Hepatocyte (in vitro differentiated cells): ENCODE measurements around the gene CLDN19. TPM values are rescaled to one million over a fixed set of nuclear protein-coding genes. Genes with fewer than 3 reads are reported as not detected.
A peak's percentile ranks its signal among the peaks of the same experiment; 100 is the strongest.

Source experiments
- DNase-seq: peaks from one replicate; pipeline ENCODE4 v3.0.0-alpha.2; 2016; ENCODE audit warnings: low spot score
- H2AFZ ChIP-seq: fragments of 200-600 bp; sonication (generic); 2 replicates; pipeline ENCODE4 v1.6.0; 2016; ENCODE audit warnings: antibody characterized with exemption, mild to moderate bottlenecking
- H3K27ac ChIP-seq: fragments of 200-600 bp; sonication (generic); 2 replicates; pipeline ENCODE4 v1.5.1; 2016; ENCODE audit warnings: mild to moderate bottlenecking
- H3K27me3 ChIP-seq: fragments of 200-600 bp; sonication (generic); 2 replicates; pipeline ENCODE4 v1.6.1; 2016
- H3K36me3 ChIP-seq: fragments of 200-600 bp; sonication (generic); replicated peaks from 2 replicates; pipeline ENCODE4 v1.5.1; 2016; ENCODE audit warnings: low read depth; ENCODE audit not compliant: insufficient read depth
- H3K4me1 ChIP-seq: fragments of 200-600 bp; sonication (generic); 2 replicates; pipeline ENCODE4 v1.5.1; 2016; ENCODE audit warnings: mild to moderate bottlenecking, moderate library complexity; ENCODE audit not compliant: insufficient read depth
- H3K4me2 ChIP-seq: fragments of 200-600 bp; sonication (generic); 2 replicates; pipeline ENCODE4 v1.6.0; 2016
- H3K4me3 ChIP-seq: fragments of 200-600 bp; sonication (generic); 2 replicates; pipeline ENCODE4 v1.5.1; 2016; ENCODE audit warnings: mild to moderate bottlenecking
- H3K79me2 ChIP-seq: fragments of 200-600 bp; sonication (generic); 2 replicates; pipeline ENCODE4 v1.6.0; 2017; ENCODE audit warnings: mild to moderate bottlenecking
- H3K9me2 ChIP-seq: fragments of 200-600 bp; sonication (generic); replicated peaks from 2 replicates; pipeline ENCODE4 v1.6.0; 2017; ENCODE audit warnings: mild to moderate bottlenecking; ENCODE audit not compliant: insufficient read depth
- H3K9me3 ChIP-seq: fragments of 200-600 bp; sonication (generic); 2 replicates; pipeline ENCODE4 v1.5.1; 2016; ENCODE audit warnings: low read depth, mild to moderate bottlenecking
- H4K20me1 ChIP-seq: fragments of 200-600 bp; sonication (generic); 2 replicates; pipeline ENCODE4 v1.6.0; 2016; ENCODE audit warnings: mild to moderate bottlenecking; ENCODE audit not compliant: insufficient read depth, poor library complexity, severe bottlenecking
- EZH2 ChIP-seq: fragments of 200-600 bp; sonication (generic); IDR thresholded peaks from 2 replicates; pipeline ENCODE4 v1.6.1; 2016; ENCODE audit warnings: antibody characterized with exemption, mild to moderate bottlenecking, borderline replicate concordance
- EZH2phosphoT487 ChIP-seq: fragments of 200-600 bp; sonication (generic); IDR thresholded peaks from one replicate; pipeline ENCODE4 v1.6.1; 2018; ENCODE audit warnings: antibody characterized with exemption, mild to moderate bottlenecking, low read depth, moderate library complexity; ENCODE audit not compliant: unreplicated experiment, severe bottlenecking
- whole genome bisulfite sequencing: methylation state at CpG from one replicate; pipeline ENCODE4 v1.1.6; 2016; ENCODE audit warnings: low lambda C conversion rate; ENCODE audit errors: missing lambda C conversion rate; 5-methylcytosine and 5-hydroxymethylcytosine counted together
- polyA plus RNA-seq: library from polyadenylated mRNA; unstranded; fragments of >200 nt; fragmentation: Nextera tagmentation; extraction: Ambion mirVana; gene quantifications from 2 replicates; pipeline ENCODE4 v1.2.1, GENCODE V29; 2016
- total RNA-seq: library from RNA; depleted of rRNA; stranded (reverse); fragments of >200 nt; gene quantifications from 2 replicates; pipeline ENCODE4 v1.2.3, GENCODE V29; 2014
- TF ChIP-seq, protein P1 (sequence below): fragments of 200-600 bp; sonication (generic); IDR thresholded peaks from 2 replicates; pipeline ENCODE4 v1.5.1; 2016; ENCODE audit warnings: antibody characterized with exemption, mild to moderate bottlenecking; ENCODE audit not compliant: poor library complexity

CLDN19 gene
- total and polyA plus RNA-seq, 2 experiments from 2014 or later: 4.5 to 6.9 TPM

DNA sequence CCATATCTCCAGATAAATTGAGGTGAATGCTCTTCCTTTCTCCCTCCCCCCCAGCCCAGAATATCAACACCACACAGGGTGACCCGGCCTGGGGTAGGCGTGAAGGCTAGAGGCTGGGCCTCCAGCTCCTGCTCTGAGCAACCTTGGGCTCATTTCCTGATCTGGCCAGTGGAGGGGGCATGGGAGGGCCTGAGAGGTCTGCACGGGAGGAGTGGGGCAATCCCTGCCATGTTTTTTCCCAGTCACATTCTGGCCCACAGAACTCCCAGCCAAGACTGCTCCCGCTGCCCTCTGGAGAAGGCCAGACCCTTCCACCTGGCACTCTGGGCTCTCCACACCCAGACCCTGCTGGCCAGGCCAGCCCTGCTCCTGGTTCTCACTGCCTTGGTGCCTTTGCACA, 3.9 kb downstream of the CLDN19 start:
- H3K27ac ChIP-seq: no peak overlapping the region
- peak; percentile 35 for DNase-seq
- H2AFZ ChIP-seq: no peak overlapping the region
- H3K4me1 ChIP-seq: peaks cover 32% of the 10 kb centered on the region
- no peaks in the 10 kb centered on the region for H3K36me3 ChIP-seq
- TF ChIP-seq EZH2: no peak
- no peaks in the 10 kb centered on the region for H3K9me2 ChIP-seq
- no peaks in the 10 kb centered on the region for H3K9me3 ChIP-seq
- no peak overlapping the region for H3K4me3 ChIP-seq
- H3K27me3 ChIP-seq: no peaks in the 10 kb centered on the region
- H3K4me2 ChIP-seq: no peak overlapping the region
- H3K79me2 ChIP-seq: no peaks in the 10 kb centered on the region
- no peaks in the 10 kb centered on the region for H4K20me1 ChIP-seq
- WGBS: 67% methylated on average over 3 of the region's 4 CpGs

DNA sequence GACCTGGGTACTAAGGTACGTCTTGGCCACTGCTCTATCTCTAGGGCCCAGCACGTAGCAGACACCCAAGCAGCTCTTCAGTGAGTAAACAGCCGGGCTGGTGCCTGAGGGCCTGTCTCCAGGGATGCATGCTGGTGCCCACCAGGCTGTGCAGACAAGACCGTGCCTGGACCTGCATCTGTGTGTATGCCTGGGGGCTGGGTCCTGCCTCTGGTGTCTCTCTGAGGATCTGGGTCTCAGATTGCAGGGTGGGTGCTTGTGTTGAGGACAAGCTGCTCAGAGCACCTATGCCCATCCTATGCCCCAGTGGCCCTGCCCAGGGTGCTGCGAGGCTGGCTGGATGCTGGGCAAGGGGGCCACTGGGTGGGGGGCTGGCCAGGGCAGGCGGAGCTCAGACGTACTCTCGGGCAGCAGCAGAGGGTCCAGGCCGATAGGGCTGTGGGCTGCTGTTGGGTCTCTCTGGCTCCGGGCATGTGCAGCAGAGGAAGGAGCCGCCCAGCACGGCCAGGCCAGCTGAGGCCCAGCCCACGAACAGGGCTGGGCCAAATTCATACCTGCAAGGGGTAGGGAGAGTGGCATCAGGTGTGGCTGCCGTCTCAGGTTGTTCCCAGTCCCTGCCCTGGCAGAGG, 4.4 kb downstream of the CLDN19 start:
- Histone ChIP-seq H3K27ac (no peak overlapping the region), H3K27me3 (no peaks in the 10 kb centered on the region), H3K4me2 (no peak overlapping the region), H3K4me1 (peaks cover 29% of the 10 kb centered on the region), H4K20me1 (no peaks in the 10 kb centered on the region), H3K79me2 (no peaks in the 10 kb centered on the region), H3K36me3 (no peaks in the 10 kb centered on the region), H3K4me3 (no peak overlapping the region), H3K9me2 (no peaks in the 10 kb centered on the region), H3K9me3 (no peaks in the 10 kb centered on the region), H2AFZ (no peak overlapping the region)
- 89% methylated on average over 12 of the region's 14 CpGs for WGBS
- no peak for DNase-seq
- TF ChIP-seq EZH2phosphoT487 (no peak), EZH2 (no peak)
- TF ChIP-seq, protein P1, sequence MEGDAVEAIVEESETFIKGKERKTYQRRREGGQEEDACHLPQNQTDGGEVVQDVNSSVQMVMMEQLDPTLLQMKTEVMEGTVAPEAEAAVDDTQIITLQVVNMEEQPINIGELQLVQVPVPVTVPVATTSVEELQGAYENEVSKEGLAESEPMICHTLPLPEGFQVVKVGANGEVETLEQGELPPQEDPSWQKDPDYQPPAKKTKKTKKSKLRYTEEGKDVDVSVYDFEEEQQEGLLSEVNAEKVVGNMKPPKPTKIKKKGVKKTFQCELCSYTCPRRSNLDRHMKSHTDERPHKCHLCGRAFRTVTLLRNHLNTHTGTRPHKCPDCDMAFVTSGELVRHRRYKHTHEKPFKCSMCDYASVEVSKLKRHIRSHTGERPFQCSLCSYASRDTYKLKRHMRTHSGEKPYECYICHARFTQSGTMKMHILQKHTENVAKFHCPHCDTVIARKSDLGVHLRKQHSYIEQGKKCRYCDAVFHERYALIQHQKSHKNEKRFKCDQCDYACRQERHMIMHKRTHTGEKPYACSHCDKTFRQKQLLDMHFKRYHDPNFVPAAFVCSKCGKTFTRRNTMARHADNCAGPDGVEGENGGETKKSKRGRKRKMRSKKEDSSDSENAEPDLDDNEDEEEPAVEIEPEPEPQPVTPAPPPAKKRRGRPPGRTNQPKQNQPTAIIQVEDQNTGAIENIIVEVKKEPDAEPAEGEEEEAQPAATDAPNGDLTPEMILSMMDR: no peak

DNA sequence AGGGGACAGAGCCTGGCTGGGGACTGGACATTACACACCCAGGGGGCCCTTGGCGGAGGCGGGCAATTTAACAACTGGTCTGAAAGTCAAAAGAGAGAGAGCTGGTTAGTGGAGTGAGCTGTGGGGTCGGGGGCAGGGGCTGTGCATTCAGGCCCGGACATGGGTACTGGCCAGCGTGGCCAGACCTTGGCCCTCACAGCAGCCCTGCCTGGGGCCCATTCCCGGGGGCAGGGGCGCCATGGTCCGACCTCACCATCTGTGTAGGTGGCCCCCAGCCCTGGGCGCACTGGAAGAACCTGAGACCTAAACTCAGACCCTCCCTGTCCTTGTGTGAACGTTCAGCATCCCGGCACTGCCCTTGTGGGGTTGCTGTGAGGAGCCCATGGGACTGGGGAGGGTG, 5.0 kb downstream of the CLDN19 start:
- Histone ChIP-seq H3K27ac (no peak overlapping the region), H3K4me1 (peaks cover 24% of the 10 kb centered on the region), H3K4me2 (no peak overlapping the region), H4K20me1 (no peaks in the 10 kb centered on the region), H3K4me3 (no peak overlapping the region), H3K27me3 (no peaks in the 10 kb centered on the region), H3K36me3 (no peaks in the 10 kb centered on the region), H2AFZ (no peak overlapping the region), H3K9me3 (no peaks in the 10 kb centered on the region), H3K9me2 (no peaks in the 10 kb centered on the region), H3K79me2 (no peaks in the 10 kb centered on the region)
- no peak for DNase-seq
- WGBS: 89% methylated on average over 11 of the region's 11 CpGs
- no peak for TF ChIP-seq EZH2

DNA sequence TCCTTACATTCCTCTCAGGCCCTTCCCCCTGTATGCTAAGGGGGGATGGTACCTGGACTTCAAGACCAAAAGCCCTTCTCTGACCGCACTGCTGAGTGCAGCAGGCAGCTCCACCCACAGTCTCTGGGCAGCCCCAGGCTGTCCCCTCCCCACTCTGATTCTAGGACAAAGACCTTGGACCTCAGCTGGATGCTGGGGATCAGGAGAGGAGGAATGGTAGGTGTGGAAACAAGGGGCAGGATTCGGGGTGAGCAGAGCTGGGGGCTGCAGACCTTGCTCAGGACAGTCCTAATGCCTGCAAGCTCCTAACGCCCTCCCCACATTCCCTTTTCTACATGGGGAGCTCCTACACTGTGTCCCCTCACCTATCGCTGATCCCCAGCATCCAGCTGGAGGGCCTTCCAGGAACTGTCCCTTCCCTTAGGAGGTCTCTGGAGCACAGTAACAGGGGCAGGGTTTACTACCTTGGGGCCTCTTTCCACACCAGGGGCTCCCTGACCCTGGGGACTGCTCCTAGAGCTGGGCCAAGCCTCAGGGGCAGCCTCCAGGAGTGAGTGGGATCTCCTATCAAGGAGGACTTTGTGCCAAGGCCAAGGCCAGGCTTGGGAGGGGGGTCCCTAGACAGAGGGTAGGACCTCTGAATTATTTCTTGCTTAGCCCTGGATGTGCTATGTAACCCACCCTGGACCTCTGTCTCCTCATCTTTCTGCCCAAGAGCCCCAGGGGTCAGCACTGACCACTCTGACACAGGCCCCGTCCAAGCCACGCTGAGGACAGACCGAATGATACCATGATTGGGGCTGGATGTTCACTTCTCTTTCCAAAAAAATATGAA, 5.6 kb downstream of the CLDN19 start:
- Histone ChIP-seq H3K4me1 (peaks cover 18% of the 10 kb centered on the region), H2AFZ (no peak overlapping the region), H3K4me3 (no peak overlapping the region), H3K9me3 (no peaks in the 10 kb centered on the region), H3K27ac (no peak overlapping the region), H3K4me2 (peak overlapping the region; percentile 37), H3K79me2 (no peaks in the 10 kb centered on the region), H3K27me3 (no peaks in the 10 kb centered on the region), H3K9me2 (no peaks in the 10 kb centered on the region), H4K20me1 (no peaks in the 10 kb centered on the region), H3K36me3 (no peaks in the 10 kb centered on the region)
- peak; percentile 46 for DNase-seq
- 79% methylated on average over 7 of the region's 7 CpGs for WGBS
- TF ChIP-seq EZH2phosphoT487 (no peak), EZH2 (no peak)
- TF ChIP-seq, protein P1: no peak
